ENCODE measurements around the gene CRYZ. TPM values are rescaled to one million over a fixed set of nuclear protein-coding genes. Genes with fewer than 3 reads are reported as not detected.

The CRYZ gene
- total and polyA plus RNA-seq, 8 donors, result 39.5 to 78.6 (median 61.8) TPM

DNA sequence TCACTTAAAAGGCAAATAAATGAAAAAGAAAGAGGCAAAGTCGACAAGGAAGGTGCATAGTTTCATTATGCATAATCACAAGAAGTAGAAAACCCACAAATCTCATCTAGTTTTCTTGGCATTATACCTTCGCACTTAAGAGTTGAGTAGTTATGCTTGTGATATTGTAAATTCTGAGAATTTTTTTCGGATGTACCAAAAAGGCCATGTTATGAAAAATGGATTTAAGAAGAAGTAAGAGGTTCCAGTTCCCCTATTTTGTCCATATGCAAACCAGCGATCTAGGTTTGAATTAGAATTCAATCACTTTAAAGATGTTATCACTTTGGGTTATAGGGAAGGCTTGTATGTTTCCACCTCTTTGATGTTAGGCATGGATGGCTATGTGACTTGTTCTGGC, 51.4 kb downstream of the CRYZ start:
- no peak overlapping the region for H3K27ac ChIP-seq
- no peak overlapping the region for H3K4me3 ChIP-seq
- no peaks in the 10 kb centered on the region for H3K36me3 ChIP-seq
- intact Hi-C loops (cut with DNase I), result no loop called here
- no peaks in the 10 kb centered on the region for H3K4me1 ChIP-seq
- TF ChIP-seq, protein P1, sequence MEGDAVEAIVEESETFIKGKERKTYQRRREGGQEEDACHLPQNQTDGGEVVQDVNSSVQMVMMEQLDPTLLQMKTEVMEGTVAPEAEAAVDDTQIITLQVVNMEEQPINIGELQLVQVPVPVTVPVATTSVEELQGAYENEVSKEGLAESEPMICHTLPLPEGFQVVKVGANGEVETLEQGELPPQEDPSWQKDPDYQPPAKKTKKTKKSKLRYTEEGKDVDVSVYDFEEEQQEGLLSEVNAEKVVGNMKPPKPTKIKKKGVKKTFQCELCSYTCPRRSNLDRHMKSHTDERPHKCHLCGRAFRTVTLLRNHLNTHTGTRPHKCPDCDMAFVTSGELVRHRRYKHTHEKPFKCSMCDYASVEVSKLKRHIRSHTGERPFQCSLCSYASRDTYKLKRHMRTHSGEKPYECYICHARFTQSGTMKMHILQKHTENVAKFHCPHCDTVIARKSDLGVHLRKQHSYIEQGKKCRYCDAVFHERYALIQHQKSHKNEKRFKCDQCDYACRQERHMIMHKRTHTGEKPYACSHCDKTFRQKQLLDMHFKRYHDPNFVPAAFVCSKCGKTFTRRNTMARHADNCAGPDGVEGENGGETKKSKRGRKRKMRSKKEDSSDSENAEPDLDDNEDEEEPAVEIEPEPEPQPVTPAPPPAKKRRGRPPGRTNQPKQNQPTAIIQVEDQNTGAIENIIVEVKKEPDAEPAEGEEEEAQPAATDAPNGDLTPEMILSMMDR (IDR thresholded peaks at IDR 0.05), result no peak
- no peak for ATAC-seq
- H3K27me3 ChIP-seq, result no peaks in the 10 kb centered on the region
- no peaks in the 10 kb centered on the region for H3K9me3 ChIP-seq
- no peak for DNase-seq

DNA sequence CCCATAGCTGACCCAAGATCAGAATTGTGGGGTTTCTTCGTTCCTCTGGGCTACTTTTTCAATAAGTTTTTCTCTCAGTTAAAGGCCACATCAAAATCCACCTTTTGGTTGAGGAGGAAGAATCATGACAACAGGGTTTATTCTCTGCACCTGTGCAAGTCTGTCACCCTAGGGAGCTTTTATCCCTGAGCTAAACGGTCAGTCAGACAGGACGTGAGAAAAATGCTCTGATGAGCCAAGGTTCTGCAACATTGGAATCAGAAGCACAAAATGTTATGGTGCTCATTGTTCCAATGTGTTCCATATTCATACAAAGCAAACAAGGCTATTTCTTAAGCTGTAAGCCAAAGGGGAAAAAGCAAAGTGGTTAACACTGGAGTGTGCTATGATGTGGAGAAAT, 51.8 kb downstream of the CRYZ start:
- Histone ChIP-seq H3K4me1 (no peaks in the 10 kb centered on the region), H3K27ac (no peak overlapping the region), H3K4me3 (no peak overlapping the region), H3K36me3 (no peaks in the 10 kb centered on the region), H3K27me3 (no peaks in the 10 kb centered on the region), H3K9me3 (no peaks in the 10 kb centered on the region)
- intact Hi-C loops (cut with DNase I), result no loop called here
- ATAC-seq (no peak), DNase-seq (no peak)
- TF ChIP-seq, protein P1 (IDR thresholded peaks at IDR 0.05), result no peak

DNA sequence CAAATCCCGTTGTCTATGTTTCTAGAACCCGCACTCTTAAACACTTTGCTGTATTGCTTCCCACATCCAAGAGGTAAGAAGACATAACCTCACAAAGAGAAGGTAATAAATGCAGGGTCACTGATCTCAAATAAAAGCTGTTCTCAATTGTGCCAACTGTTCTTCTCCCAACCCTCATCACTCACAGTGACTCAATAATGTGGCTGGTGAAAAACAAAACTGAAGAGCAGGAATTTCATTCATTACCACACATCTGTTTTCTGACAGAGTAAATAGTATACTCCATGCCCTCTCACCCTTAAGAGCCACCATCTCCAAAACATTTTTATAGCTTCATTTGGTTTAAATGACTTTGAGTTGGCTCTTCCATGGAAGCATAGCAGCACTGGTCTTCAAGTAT, 53.0 kb downstream of the CRYZ start:
- no peaks in the 10 kb centered on the region for H3K36me3 ChIP-seq
- H3K9me3 ChIP-seq, result no peaks in the 10 kb centered on the region
- peaks cover 0 to 3% of the 10 kb centered on the region in 2 donors for H3K27me3 ChIP-seq
- ATAC-seq, result no peak
- no peak for DNase-seq
- intact Hi-C loops (cut with DNase I), result no loop called here
- H3K4me3 ChIP-seq, result no peak overlapping the region
- no peaks in the 10 kb centered on the region for H3K4me1 ChIP-seq
- H3K27ac ChIP-seq, result no peak overlapping the region
- TF ChIP-seq, protein P1 (IDR thresholded peaks at IDR 0.05), result no peak

- DNase-seq, result no peak
- H3K9me3 ChIP-seq, result no peaks in the 10 kb centered on the region
- intact Hi-C loops (cut with DNase I), result no loop called here
- TF ChIP-seq, protein P1 (IDR thresholded peaks at IDR 0.05), result no peak
- H3K27me3 ChIP-seq, result peaks cover 0 to 22% of the 10 kb centered on the region in 2 donors
- H3K4me3 ChIP-seq, result no peak overlapping the region
- H3K4me1 ChIP-seq, result peaks cover 6% of the 10 kb centered on the region in 2 donors
- ATAC-seq, result no peak
- H3K27ac ChIP-seq, result no peak overlapping the region
- no peaks in the 10 kb centered on the region for H3K36me3 ChIP-seq
Observed at GRCh38 chr1:74677926-74678325, 54.9 kb downstream of the CRYZ start.

DNA sequence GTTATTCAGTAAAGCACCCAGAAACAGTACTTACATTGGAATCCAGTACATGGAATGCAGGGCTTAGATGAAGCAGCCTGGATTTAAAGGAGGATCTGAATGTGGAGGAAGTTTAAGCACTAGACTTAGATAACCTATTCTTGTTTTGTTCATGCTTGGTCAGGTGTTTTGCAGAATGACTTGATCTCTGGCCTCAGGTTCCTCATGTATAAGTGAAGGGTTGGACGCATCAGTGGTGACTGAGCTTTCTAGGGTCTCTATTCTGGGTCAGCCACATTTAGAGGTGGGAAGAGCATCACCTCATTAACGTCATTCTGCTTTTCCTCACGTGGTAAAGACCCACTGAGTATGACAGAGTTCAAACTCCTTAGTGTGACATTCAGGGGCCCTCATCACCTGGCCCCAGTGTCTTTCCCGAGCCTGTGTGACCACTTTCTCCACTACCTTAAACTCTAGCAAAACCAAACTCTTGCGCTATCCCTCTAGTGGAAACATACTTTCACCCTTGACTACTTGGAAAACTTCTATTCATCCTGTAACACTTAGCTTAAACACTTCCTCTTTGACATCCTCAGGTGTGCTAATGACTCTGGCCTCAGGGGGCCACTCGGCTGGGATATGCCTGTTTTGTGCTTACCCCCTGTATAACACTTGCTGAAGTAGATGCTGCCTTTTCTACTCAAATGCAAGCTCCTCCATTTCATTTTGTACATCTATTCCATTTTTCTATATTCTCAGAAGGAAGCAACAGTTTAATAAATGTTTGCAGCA, 58.4 kb downstream of the CRYZ start:
- no peak overlapping the region for H3K27ac ChIP-seq
- TF ChIP-seq, protein P1 (IDR thresholded peaks at IDR 0.05), result no peak
- peaks cover 0 to 10% of the 10 kb centered on the region in 2 donors for H3K9me3 ChIP-seq
- H3K36me3 ChIP-seq, result no peaks in the 10 kb centered on the region
- H3K4me1 ChIP-seq, result peaks cover 6% of the 10 kb centered on the region in 2 donors
- intact Hi-C loops (cut with DNase I), result no loop called here
- H3K4me3 ChIP-seq, result no peak overlapping the region
- DNase-seq (no peak), ATAC-seq (no peak)
- peaks cover 0 to 32% of the 10 kb centered on the region in 2 donors for H3K27me3 ChIP-seq

All from left lung (tissue), 10 donors.